ENCODE data around the gene CASK. TPM values are rescaled to one million over a fixed set of nuclear protein-coding genes. Genes with fewer than 3 reads are reported as not detected.

The CASK gene
- total RNA-seq, 2 donors from 2014 or later = 44.3 to 46.1 TPM

GRCh38 chrX:41519468-41519867 lies 403.9 kb downstream of the CASK start:
- no peaks in the 10 kb centered on the region for H3K27me3 ChIP-seq (replicated peaks; ENCODE audit: insufficient read depth)
- no peaks in the 10 kb centered on the region for H3K36me3 ChIP-seq
- no peaks in the 10 kb centered on the region for H3K9me3 ChIP-seq
- TF ChIP-seq CTCF (IDR thresholded peaks at IDR 0.05) = no peak
- peaks cover 0 to 18% of the 10 kb centered on the region in 2 donors for H3K4me1 ChIP-seq (ENCODE audit: control insufficient read depth in 1 of 2, low read depth in 2 of 2)
- no peak overlapping the region for H3K27ac ChIP-seq
- ATAC-seq (ENCODE audit: insufficient number of reproducible peaks, low FRiP score, low read depth) (no peak), DNase-seq (ENCODE audit: low spot score) (no peak)
- H3K4me3 ChIP-seq = no peak overlapping the region

DNA sequence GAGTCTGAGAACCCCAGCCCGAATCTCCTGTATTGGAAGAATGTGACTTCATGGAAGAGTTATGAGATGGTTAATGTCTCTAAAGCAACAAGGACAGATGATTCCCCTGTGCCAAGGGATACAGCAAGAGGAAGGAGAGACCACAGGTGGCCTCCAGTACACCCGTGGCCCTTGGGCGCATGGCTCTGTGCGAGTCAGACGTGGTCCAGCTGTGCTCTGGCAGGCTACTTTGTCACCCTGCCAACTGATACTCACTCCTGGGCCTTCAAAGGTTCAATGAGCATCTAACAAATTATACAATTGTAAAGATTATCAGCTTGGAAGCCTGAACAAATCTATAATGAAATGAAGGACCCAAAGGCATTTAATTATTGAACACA lies 404.5 kb downstream of the CASK start:
- H3K4me3 ChIP-seq = no peak overlapping the region
- no peak for ATAC-seq (ENCODE audit: insufficient number of reproducible peaks, low FRiP score, low read depth)

GRCh38 chrX:41518127-41518840 lies 405.1 kb downstream of the CASK start:
- DNase-seq (ENCODE audit: low spot score) = no peak
- Histone ChIP-seq H3K4me3 (no peak overlapping the region), H3K27me3 (replicated peaks; ENCODE audit: insufficient read depth) (no peaks in the 10 kb centered on the region), H3K36me3 (no peaks in the 10 kb centered on the region), H3K27ac (no peak overlapping the region), H3K4me1 (ENCODE audit: control insufficient read depth in 1 of 2, low read depth in 2 of 2) (peaks cover 0 to 20% of the 10 kb centered on the region in 2 donors), H3K9me3 (no peaks in the 10 kb centered on the region)
- no peak for ATAC-seq (ENCODE audit: insufficient number of reproducible peaks, low FRiP score, low read depth)
- no peak for TF ChIP-seq CTCF (IDR thresholded peaks at IDR 0.05)

More for the DNA sequence above, 404.5 kb downstream of the CASK start:
- no peak for DNase-seq (ENCODE audit: low spot score)
- H3K27me3 ChIP-seq (replicated peaks; ENCODE audit: insufficient read depth) = no peaks in the 10 kb centered on the region
- H3K4me1 ChIP-seq (ENCODE audit: control insufficient read depth in 1 of 2, low read depth in 2 of 2) = peaks cover 0 to 21% of the 10 kb centered on the region in 2 donors
- no peaks in the 10 kb centered on the region for H3K36me3 ChIP-seq
- no peaks in the 10 kb centered on the region for H3K9me3 ChIP-seq
- H3K27ac ChIP-seq = no peak overlapping the region
- TF ChIP-seq CTCF (IDR thresholded peaks at IDR 0.05) = no peak

DNA sequence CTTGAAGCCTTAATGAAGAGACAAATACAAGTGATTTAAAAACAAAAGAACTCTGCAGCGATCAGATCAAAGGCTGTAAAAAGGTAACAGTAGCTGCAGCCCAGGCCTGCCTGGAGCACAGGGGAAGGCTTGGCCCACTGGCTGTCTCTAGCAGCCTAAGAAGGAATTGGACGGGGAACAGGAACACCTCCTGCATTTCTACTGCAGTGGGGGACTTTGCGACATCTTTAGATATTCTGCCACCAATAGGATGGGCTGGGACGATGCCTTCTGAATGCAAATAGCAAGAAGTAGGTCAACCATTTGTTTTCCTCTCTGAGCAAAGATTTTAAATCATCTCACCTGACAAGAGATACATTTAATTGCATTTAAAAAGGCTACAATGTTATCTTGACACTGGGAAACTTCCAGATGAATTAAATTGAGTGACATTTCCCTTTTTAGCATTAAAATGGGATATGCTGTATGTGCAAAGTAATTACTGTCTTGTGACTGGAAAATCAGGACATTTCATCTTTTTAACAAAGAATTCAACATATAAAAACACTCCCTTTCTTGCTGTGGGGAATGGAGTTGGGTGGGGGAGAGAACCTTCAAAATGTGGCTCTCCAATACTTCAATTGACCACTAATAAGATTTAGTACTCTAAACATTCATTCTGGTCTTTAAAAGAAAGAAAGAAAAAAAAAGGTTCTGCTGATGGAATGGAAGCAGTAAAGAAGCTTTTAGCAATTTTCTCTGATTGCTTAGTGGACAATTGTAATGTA lies 406.2 kb downstream of the CASK start:
- Histone ChIP-seq H3K27me3 (replicated peaks; ENCODE audit: insufficient read depth) (no peaks in the 10 kb centered on the region), H3K36me3 (no peaks in the 10 kb centered on the region), H3K4me3 (no peak overlapping the region), H3K9me3 (no peaks in the 10 kb centered on the region), H3K27ac (no peak overlapping the region), H3K4me1 (ENCODE audit: control insufficient read depth in 1 of 2, low read depth in 2 of 2) (peaks cover 0 to 14% of the 10 kb centered on the region in 2 donors)
- TF ChIP-seq CTCF (IDR thresholded peaks at IDR 0.05) = no peak
- ATAC-seq (ENCODE audit: insufficient number of reproducible peaks, low FRiP score, low read depth) (no peak), DNase-seq (ENCODE audit: low spot score) (no peak)

GRCh38 chrX:41516456-41516855 lies 406.9 kb downstream of the CASK start:
- no peak for DNase-seq (ENCODE audit: low spot score)
- no peak for ATAC-seq (ENCODE audit: insufficient number of reproducible peaks, low FRiP score, low read depth)
- Histone ChIP-seq H3K4me1 (ENCODE audit: control insufficient read depth in 1 of 2, low read depth in 2 of 2) (peaks cover 0 to 14% of the 10 kb centered on the region in 2 donors), H3K27me3 (replicated peaks; ENCODE audit: insufficient read depth) (no peaks in the 10 kb centered on the region), H3K27ac (no peak overlapping the region), H3K36me3 (no peaks in the 10 kb centered on the region), H3K4me3 (no peak overlapping the region), H3K9me3 (no peaks in the 10 kb centered on the region)
- no peak for TF ChIP-seq CTCF (IDR thresholded peaks at IDR 0.05)

Measured in thoracic aorta (tissue), 2 donors.